Right cardiac atrium (tissue), 5 donors: ENCODE data around the gene CLTA. TPM values are rescaled to one million over a fixed set of nuclear protein-coding genes. Genes with fewer than 3 reads are reported as not detected.

ENCODE experiments used
- ATAC-seq, 2 donors: fragments of 200-7000 bp; cut with Tn5 transposase; one replicate each; pipeline versions ENCODE4 v1.8.0 to v1.9.1; 2020; ENCODE audit warnings: moderate library complexity in 2 of 2, mild to moderate bottlenecking in 1 of 2
- DNase-seq, 3 donors: peaks; one replicate each; pipeline ENCODE4 v3.0.0-alpha.2; 2020
- H3K27ac ChIP-seq: one replicate; pipeline ENCODE4 v1.5.1; 2013; ENCODE audit warnings: mild to moderate bottlenecking, low read length, control low read depth, moderate library complexity
- H3K27me3 ChIP-seq: one replicate; pipeline ENCODE4 v1.6.1; 2013; ENCODE audit not compliant: control insufficient read depth, insufficient read depth
- H3K4me1 ChIP-seq: one replicate; pipeline ENCODE4 v1.6.1; 2013; ENCODE audit warnings: low read length; ENCODE audit not compliant: control insufficient read depth, insufficient read depth
- H3K4me3 ChIP-seq: one replicate; pipeline ENCODE4 v1.5.1; 2013; ENCODE audit warnings: low read length, control low read depth
- H3K9me3 ChIP-seq: one replicate; pipeline ENCODE4 v1.6.1; 2013; ENCODE audit warnings: low read length; ENCODE audit not compliant: control insufficient read depth
- WGBS: extraction: QIAGEN DNeasy Blood & Tissue Kit; methylation state at CpG from one replicate; pipeline ENCODE4 v1.1.7; 2013; 5-methylcytosine and 5-hydroxymethylcytosine counted together
- intact Hi-C, 4 donors: fragments of 100-400 bp; cut with DNase I; formaldehyde crosslinking; loops; one replicate each; pipeline versions ENCODE4 v1.11.0 to v1.14.0; 2022 to 2023
- polyA plus RNA-seq: library from polyadenylated mRNA; stranded (reverse); fragments of 200-250 nt; gene quantifications from one replicate; pipeline ENCODE4 v1.2.3, GENCODE V29; 2013
- total RNA-seq, 4 donors: library from RNA; stranded (reverse); fragmentation: NEBNext Ultra II Directional; extraction: Animal tissue kit (Norgen Biotek cat#: 25700); gene quantifications; one replicate each; pipeline ENCODE4 v1.2.1, GENCODE V29; 2021
- donor health status: healthy with polysubstance abuse.
- donor health status: DM: no; HTN: yes; CAD: no.
- donor health status: DM: no; HTN: no; CAD: no.
- donor health status: DM: no; HTN: yes; CAD: no; lungs with severe emphysema.
- donor health status: DM: yes; HTN: yes; CAD: no.

The CLTA gene
- total and polyA plus RNA-seq, 5 donors: 69.0 to 76.7 (median 74.5) TPM

DNA sequence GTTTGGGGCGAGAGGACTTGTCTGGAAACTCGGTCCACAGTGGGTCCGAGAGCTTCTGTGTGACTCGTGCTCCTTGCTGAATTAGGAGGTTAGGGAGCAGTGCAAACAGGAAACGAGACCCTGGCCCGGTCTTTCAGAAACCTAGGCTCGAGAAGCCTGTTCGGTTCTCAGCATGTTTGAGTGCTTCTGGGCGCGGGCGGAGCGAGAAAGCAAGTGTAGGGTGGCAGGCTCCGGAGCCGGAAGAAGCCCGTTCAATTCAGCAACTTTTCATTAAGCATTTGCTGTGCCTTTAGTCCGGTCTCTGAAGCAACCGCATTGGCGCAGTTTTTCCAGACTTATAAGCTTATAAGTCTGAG is 547 bp downstream of the CLTA start:
- Histone ChIP-seq H3K9me3 (no peaks in the 10 kb centered on the region), H3K4me1 (peaks cover 14% of the 10 kb centered on the region), H3K4me3 (peak overlapping the region; percentile 87), H3K27me3 (no peaks in the 10 kb centered on the region), H3K27ac (peak overlapping the region; percentile 81)
- under 1% methylated on average over 18 of the region's 18 CpGs for WGBS
- intact Hi-C loops: no loop called here
- peak in 1 of 3 donors; percentile 67 for DNase-seq
- peak; percentile 1 to 35 for ATAC-seq

- Histone ChIP-seq H3K9me3 (no peaks in the 10 kb centered on the region), H3K4me3 (peak overlapping the region; percentile 87), H3K27me3 (no peaks in the 10 kb centered on the region), H3K4me1 (peaks cover 14% of the 10 kb centered on the region), H3K27ac (no peak overlapping the region)
- intact Hi-C loops: no loop called here
- ATAC-seq: no peak
- no peak for DNase-seq
- WGBS: 1% methylated on average over 7 of the region's 7 CpGs
These were observed 965 bp downstream of the CLTA start for GRCh38 chr9:36191686-36192085.

DNA sequence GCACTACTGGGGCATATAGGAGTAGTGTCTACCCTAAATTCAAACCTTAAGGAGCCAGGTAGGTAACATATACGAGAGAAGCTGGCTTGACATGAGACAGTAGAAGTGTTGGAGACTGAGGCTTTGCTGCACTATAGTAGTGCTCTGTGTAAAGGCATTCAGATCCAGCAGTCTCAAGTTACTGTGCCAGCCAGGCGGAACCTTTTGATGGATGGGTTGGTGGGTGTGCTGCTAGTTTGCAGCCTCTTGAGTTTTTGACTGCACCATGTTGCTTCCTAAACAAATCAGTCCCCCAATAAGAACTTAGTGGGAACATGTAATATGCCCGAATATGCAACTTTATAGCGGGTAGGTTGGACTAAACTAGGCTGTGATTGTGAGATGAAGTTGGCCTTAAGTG is 1.5 kb downstream of the CLTA start:
- intact Hi-C loops: no loop called here
- ATAC-seq: no peak
- Histone ChIP-seq H3K27ac (no peak overlapping the region), H3K4me1 (peaks cover 14% of the 10 kb centered on the region), H3K9me3 (no peaks in the 10 kb centered on the region), H3K4me3 (peak overlapping the region; percentile 87), H3K27me3 (no peaks in the 10 kb centered on the region)
- 71% methylated on average over 4 of the region's 4 CpGs for WGBS
- no peak for DNase-seq

- ATAC-seq: no peak
These were observed 2.3 kb downstream of the CLTA start for GRCh38 chr9:36193023-36193422.

GRCh38 chr9:36194326-36195000 is 3.7 kb downstream of the CLTA start:
- H3K27me3 ChIP-seq: no peaks in the 10 kb centered on the region

More at GRCh38 chr9:36193023-36193422, 2.3 kb downstream of the CLTA start:
- Histone ChIP-seq H3K27me3 (no peaks in the 10 kb centered on the region), H3K4me3 (peak overlapping the region; percentile 87), H3K9me3 (no peaks in the 10 kb centered on the region), H3K4me1 (peaks cover 14% of the 10 kb centered on the region), H3K27ac (no peak overlapping the region)
- 60% methylated on average over 3 of the region's 3 CpGs for WGBS
- DNase-seq: no peak
- intact Hi-C loops: no loop called here

GRCh38 chr9:36204906-36205547 is 14.3 kb downstream of the CLTA start:
- Histone ChIP-seq H3K4me3 (no peak overlapping the region), H3K27ac (peak overlapping the region; percentile 17)
- peak; percentile 15 to 39 for ATAC-seq

More at GRCh38 chr9:36194326-36195000, 3.7 kb downstream of the CLTA start:
- no peak for DNase-seq
- Histone ChIP-seq H3K4me3 (no peak overlapping the region), H3K4me1 (peaks cover 14% of the 10 kb centered on the region), H3K27ac (no peak overlapping the region), H3K9me3 (no peaks in the 10 kb centered on the region)
- ATAC-seq: no peak
- 47% methylated on average over 4 of the region's 4 CpGs for WGBS
- intact Hi-C loops: no loop called here

GRCh38 chr9:36207016-36207415 is 16.3 kb downstream of the CLTA start:
- Histone ChIP-seq H3K27me3 (no peaks in the 10 kb centered on the region), H3K4me3 (no peak overlapping the region), H3K27ac (peak overlapping the region; percentile 85), H3K4me1 (peaks cover 24% of the 10 kb centered on the region), H3K9me3 (no peaks in the 10 kb centered on the region)
- DNase-seq (peak in 2 of 3 donors; percentile 47 to 64), ATAC-seq (peak; percentile 54 to 56)
- 39% methylated on average over 4 of the region's 4 CpGs for WGBS
- intact Hi-C loops: no loop called here

More at GRCh38 chr9:36204906-36205547, 14.3 kb downstream of the CLTA start:
- 77% methylated on average over 11 of the region's 11 CpGs for WGBS
- H3K27me3 ChIP-seq: no peaks in the 10 kb centered on the region
- no peak for DNase-seq
- intact Hi-C loops: no loop called here
- no peaks in the 10 kb centered on the region for H3K9me3 ChIP-seq
- H3K4me1 ChIP-seq: peaks cover 13% of the 10 kb centered on the region

- Histone ChIP-seq H3K4me3 (no peak overlapping the region), H3K9me3 (no peaks in the 10 kb centered on the region), H3K27ac (peak overlapping the region; percentile 85), H3K4me1 (peaks cover 27% of the 10 kb centered on the region), H3K27me3 (no peaks in the 10 kb centered on the region)
- DNase-seq: no peak
- no peak for ATAC-seq
- 48% methylated on average over 1 of the region's 1 CpG for WGBS
- intact Hi-C loops: no loop called here
These were observed 16.9 kb downstream of the CLTA start for GRCh38 chr9:36207546-36208012.

DNA sequence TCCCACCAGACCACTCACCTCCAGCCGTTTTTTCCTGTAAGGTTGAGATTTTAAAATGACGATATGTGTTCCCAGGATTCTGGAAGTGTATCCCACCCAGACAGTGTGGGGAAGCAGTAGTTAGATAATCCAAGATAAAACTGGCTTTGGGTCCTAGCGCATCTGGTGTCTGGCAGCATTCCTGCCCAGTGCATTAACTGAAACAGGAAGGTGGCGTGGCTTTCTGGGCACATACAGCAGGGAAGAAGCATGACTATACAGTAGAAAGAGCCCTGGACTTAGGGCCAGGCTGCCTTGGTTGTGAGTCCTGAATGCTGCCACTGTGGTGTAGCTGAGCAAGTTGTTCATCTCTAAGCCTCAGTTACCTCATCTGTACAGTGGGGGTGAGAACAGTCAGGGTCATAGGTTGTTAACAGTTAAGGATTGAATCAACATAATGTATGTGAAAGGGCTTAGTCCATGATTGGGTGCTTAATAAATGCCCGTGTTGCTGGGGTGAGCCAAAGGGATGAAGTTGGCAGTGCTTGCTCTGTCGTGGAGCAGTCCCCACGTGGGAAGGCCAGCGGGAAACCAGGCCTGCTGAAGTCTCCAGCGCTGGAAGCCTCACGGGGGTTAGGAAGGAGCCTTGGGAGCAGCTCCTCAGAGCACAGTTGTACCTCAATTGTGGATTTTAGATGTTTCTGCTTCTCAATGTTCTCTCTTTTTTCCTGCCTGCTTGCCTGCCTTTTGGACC is 18.0 kb downstream of the CLTA start:
- Histone ChIP-seq H3K27ac (peak overlapping the region; percentile 57), H3K4me1 (peaks cover 35% of the 10 kb centered on the region), H3K4me3 (no peak overlapping the region), H3K27me3 (no peaks in the 10 kb centered on the region), H3K9me3 (no peaks in the 10 kb centered on the region)
- ATAC-seq (no peak), DNase-seq (no peak)
- intact Hi-C loops: no loop called here
- 56% methylated on average over 10 of the region's 10 CpGs for WGBS

GRCh38 chr9:36210722-36211121 is 20.0 kb downstream of the CLTA start:
- H3K4me3 ChIP-seq: no peak overlapping the region
- no peaks in the 10 kb centered on the region for H3K9me3 ChIP-seq
- no peaks in the 10 kb centered on the region for H3K27me3 ChIP-seq
- intact Hi-C loops: no loop called here
- H3K27ac ChIP-seq: peak overlapping the region; percentile 46
- peaks cover 37% of the 10 kb centered on the region for H3K4me1 ChIP-seq
- no peak for ATAC-seq
- DNase-seq: no peak
- 64% methylated on average over 8 of the region's 8 CpGs for WGBS

- no peak for DNase-seq
- H3K27me3 ChIP-seq: no peaks in the 10 kb centered on the region
- H3K9me3 ChIP-seq: no peaks in the 10 kb centered on the region
- H3K27ac ChIP-seq: no peak overlapping the region
- peaks cover 38% of the 10 kb centered on the region for H3K4me1 ChIP-seq
- WGBS: 61% methylated on average over 7 of the region's 7 CpGs
- ATAC-seq: no peak
- intact Hi-C loops: no loop called here
- H3K4me3 ChIP-seq: no peak overlapping the region
These were observed 20.8 kb downstream of the CLTA start for GRCh38 chr9:36211510-36211909.
